Stimulated activated naive CD8-positive, alpha-beta T cell treated with anti-CD3 and anti-CD28 coated beads, Interleukin-15, amount 100 ng/mL, for 72 hours (primary cell): Measurements from ENCODE around the gene DDX53.

Source experiments
- ATAC-seq: fragments of 150-1000 bp; cut with Tn5 transposase; 2 replicates; pipeline ENCODE4 v1.10.0; 2021; ENCODE audit warnings: mild to moderate bottlenecking, moderate library complexity
- DNase-seq, 2 donors: peaks; one replicate each; pipeline ENCODE4 v3.0.0; 2021 to 2022
- H3K27ac Mint-ChIP-seq, 2 donors: one replicate each; pipeline ENCODE4 v1.8.0; 2022; ENCODE audit warnings: mild to moderate bottlenecking in 2 of 2, mixed read lengths in 2 of 2, moderate library complexity in 2 of 2
- H3K27me3 Mint-ChIP-seq: one replicate; pipeline ENCODE4 v1.8.0; 2022; ENCODE audit warnings: mixed read lengths
- H3K4me1 Mint-ChIP-seq: one replicate; pipeline ENCODE4 v1.8.0; 2022; ENCODE audit warnings: mild to moderate bottlenecking, mixed read lengths
- H3K4me3 Mint-ChIP-seq, 2 donors: one replicate each; pipeline ENCODE4 v1.8.0; 2022; ENCODE audit warnings: mild to moderate bottlenecking in 2 of 2, mixed read lengths in 2 of 2, moderate library complexity in 1 of 2
- H3K9me3 Mint-ChIP-seq, 2 donors: one replicate each; pipeline ENCODE4 v1.8.0; 2022; ENCODE audit warnings: mixed read lengths in 2 of 2

The DDX53 gene

GRCh38 chrX:23012162-23012561 lies 12.4 kb downstream of the DDX53 start:
- Mint-ChIP-seq H3K4me3 (peak overlapping the region in 1 of 2 donors; percentile 20), H3K4me1 (peaks cover 7% of the 10 kb centered on the region), H3K27me3 (no peaks in the 10 kb centered on the region), H3K27ac (peak overlapping the region in 1 of 2 donors; percentile 65), H3K9me3 (no peaks in the 10 kb centered on the region)
- DNase-seq: peak in 1 of 2 donors; percentile 13
- ATAC-seq: peak; percentile 89

GRCh38 chrX:23012636-23013035 lies 12.9 kb downstream of the DDX53 start:
- Mint-ChIP-seq H3K27me3 (no peaks in the 10 kb centered on the region), H3K4me1 (peaks cover 7% of the 10 kb centered on the region), H3K4me3 (no peak overlapping the region), H3K27ac (no peak overlapping the region), H3K9me3 (no peaks in the 10 kb centered on the region)
- DNase-seq (no peak), ATAC-seq (peak; percentile 66)

GRCh38 chrX:23013366-23013765 lies 13.6 kb downstream of the DDX53 start:
- peaks cover 7% of the 10 kb centered on the region for H3K4me1 Mint-ChIP-seq
- no peak overlapping the region for H3K27ac Mint-ChIP-seq
- H3K27me3 Mint-ChIP-seq: no peaks in the 10 kb centered on the region
- DNase-seq (no peak), ATAC-seq (no peak)
- H3K9me3 Mint-ChIP-seq: no peaks in the 10 kb centered on the region
- no peak overlapping the region for H3K4me3 Mint-ChIP-seq

- Mint-ChIP-seq H3K27ac (no peak overlapping the region), H3K4me3 (no peak overlapping the region), H3K9me3 (no peaks in the 10 kb centered on the region), H3K4me1 (no peaks in the 10 kb centered on the region), H3K27me3 (no peaks in the 10 kb centered on the region)
- ATAC-seq (no peak), DNase-seq (no peak)
Measured at GRCh38 chrX:23031600-23031999, 31.8 kb downstream of the DDX53 start.

- Mint-ChIP-seq H3K9me3 (no peaks in the 10 kb centered on the region), H3K27me3 (no peaks in the 10 kb centered on the region), H3K4me1 (no peaks in the 10 kb centered on the region), H3K4me3 (no peak overlapping the region), H3K27ac (no peak overlapping the region)
- ATAC-seq (no peak), DNase-seq (no peak)
Measured at GRCh38 chrX:23035493-23035892, 35.7 kb downstream of the DDX53 start.

- no peak for ATAC-seq
- Mint-ChIP-seq H3K4me3 (no peak overlapping the region), H3K27ac (no peak overlapping the region), H3K27me3 (no peaks in the 10 kb centered on the region), H3K9me3 (no peaks in the 10 kb centered on the region), H3K4me1 (no peaks in the 10 kb centered on the region)
- no peak for DNase-seq
Measured at GRCh38 chrX:23046443-23046842, 46.7 kb downstream of the DDX53 start.

GRCh38 chrX:23048806-23049573 lies 49.2 kb downstream of the DDX53 start:
- DNase-seq (no peak), ATAC-seq (no peak)
- H3K27ac Mint-ChIP-seq: no peak overlapping the region
- no peak overlapping the region for H3K4me3 Mint-ChIP-seq
- H3K4me1 Mint-ChIP-seq: no peaks in the 10 kb centered on the region
- no peaks in the 10 kb centered on the region for H3K27me3 Mint-ChIP-seq
- H3K9me3 Mint-ChIP-seq: no peaks in the 10 kb centered on the region

- DNase-seq (no peak), ATAC-seq (no peak)
- H3K4me3 Mint-ChIP-seq: no peak overlapping the region
- no peaks in the 10 kb centered on the region for H3K27me3 Mint-ChIP-seq
- H3K27ac Mint-ChIP-seq: no peak overlapping the region
- H3K9me3 Mint-ChIP-seq: peaks cover 0 to 5% of the 10 kb centered on the region in 2 donors
- no peaks in the 10 kb centered on the region for H3K4me1 Mint-ChIP-seq
Measured at GRCh38 chrX:23052324-23052723, 52.6 kb downstream of the DDX53 start.
